Stimulated activated CD4-positive, alpha-beta T cell treated with anti-CD3 and anti-CD28 coated beads, Interleukin-2, amount 100 ng/mL, for 48 hours (primary cell): ENCODE data around the gene LYZL4.

Source experiments
- DNase-seq, 2 donors: peaks; one replicate each; pipeline ENCODE4 v3.0.0-alpha.2; 2020

The LYZL4 gene

GRCh38 chr3:42410370-42411131 is at the start of gene LYZL4:
Gene LYZL4 (minus strand): TSS chr3:42410610. CDS start chr3:42407251, 3,359 bp downstream.
- DNase-seq, result no peak

- DNase-seq, result no peak
Observed at GRCh38 chr3:42459151-42459550, 48.7 kb upstream of the LYZL4 start.

GRCh38 chr3:42456211-42456610 is 45.8 kb upstream of the LYZL4 start:
- no peak for DNase-seq

- no peak for DNase-seq
Observed at GRCh38 chr3:42451546-42452230, 41.3 kb upstream of the LYZL4 start.

- DNase-seq, result no peak
Observed at GRCh38 chr3:42451116-42451515, 40.7 kb upstream of the LYZL4 start.

GRCh38 chr3:42450567-42450966 is 40.2 kb upstream of the LYZL4 start:
- no peak for DNase-seq

- DNase-seq, result no peak
Observed at GRCh38 chr3:42447481-42447880, 37.1 kb upstream of the LYZL4 start.

GRCh38 chr3:42446111-42447050 is 36.0 kb upstream of the LYZL4 start:
- no peak for DNase-seq

- DNase-seq, result peak; percentile 81 to 84
Observed at GRCh38 chr3:42443819-42444436, 33.5 kb upstream of the LYZL4 start.

- DNase-seq, result no peak
Observed at GRCh38 chr3:42443292-42443691, 32.9 kb upstream of the LYZL4 start.

GRCh38 chr3:42442640-42443039 is 32.2 kb upstream of the LYZL4 start:
- DNase-seq, result no peak

- no peak for DNase-seq
Observed at GRCh38 chr3:42441791-42442190, 31.4 kb upstream of the LYZL4 start.

- DNase-seq, result no peak
Observed at GRCh38 chr3:42440924-42441323, 30.5 kb upstream of the LYZL4 start.

- no peak for DNase-seq
Observed at GRCh38 chr3:42439261-42440115, 29.1 kb upstream of the LYZL4 start.

- DNase-seq, result no peak
Observed at GRCh38 chr3:42438758-42439157, 28.3 kb upstream of the LYZL4 start.

GRCh38 chr3:42438193-42438592 is 27.8 kb upstream of the LYZL4 start:
- DNase-seq, result no peak

GRCh38 chr3:42434777-42435380 is 24.5 kb upstream of the LYZL4 start:
- DNase-seq, result no peak

GRCh38 chr3:42432485-42432884 is 22.1 kb upstream of the LYZL4 start:
- DNase-seq, result no peak

- no peak for DNase-seq
Observed at GRCh38 chr3:42430781-42431532, 20.5 kb upstream of the LYZL4 start.

GRCh38 chr3:42428830-42429229 is 18.4 kb upstream of the LYZL4 start:
- DNase-seq, result no peak
